Skin of body (tissue), 2 donors: ENCODE results near the gene DRC7. TPM values are rescaled to one million over a fixed set of nuclear protein-coding genes. Genes with fewer than 3 reads are reported as not detected.

Source experiments
- DNase-seq: peaks from one replicate; lab custom pipeline; 2025; lab: John Stamatoyannopoulos, UW
- total RNA-seq: library from RNA; depleted of rRNA; stranded (reverse); fragments of >200 nt; gene quantifications from one replicate; pipeline ENCODE4 v1.2.3, GENCODE V29; 2014

The DRC7 gene
- total RNA-seq, 1 donor from 2014 or later = not detected

DNA sequence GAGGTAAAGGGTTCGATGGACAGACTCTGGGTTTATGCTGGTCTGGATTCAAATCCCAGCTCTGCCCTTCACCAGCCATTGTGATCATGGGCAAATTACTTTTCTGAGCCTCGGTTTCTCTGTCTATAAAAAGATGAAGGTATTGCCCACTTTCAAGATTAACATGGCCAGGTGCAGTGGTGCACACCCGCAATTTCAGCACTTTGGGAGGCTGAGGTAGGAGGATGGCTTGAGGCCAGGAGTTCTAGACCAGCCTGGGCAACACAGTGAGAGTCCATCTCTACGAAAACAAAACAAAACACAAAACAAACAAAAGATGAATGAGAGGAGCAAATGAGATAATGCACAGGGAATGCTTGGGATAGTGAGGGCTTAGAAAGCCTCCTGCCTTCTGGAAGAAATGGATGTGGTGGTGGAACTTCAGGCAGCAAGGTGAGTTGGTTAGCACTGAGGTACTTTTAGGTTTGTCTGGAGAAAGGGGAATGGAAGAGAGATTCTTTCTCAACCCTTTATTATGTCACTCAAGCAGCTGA is 18.0 kb upstream of the DRC7 start:
- DNase-seq = no peak

DNA sequence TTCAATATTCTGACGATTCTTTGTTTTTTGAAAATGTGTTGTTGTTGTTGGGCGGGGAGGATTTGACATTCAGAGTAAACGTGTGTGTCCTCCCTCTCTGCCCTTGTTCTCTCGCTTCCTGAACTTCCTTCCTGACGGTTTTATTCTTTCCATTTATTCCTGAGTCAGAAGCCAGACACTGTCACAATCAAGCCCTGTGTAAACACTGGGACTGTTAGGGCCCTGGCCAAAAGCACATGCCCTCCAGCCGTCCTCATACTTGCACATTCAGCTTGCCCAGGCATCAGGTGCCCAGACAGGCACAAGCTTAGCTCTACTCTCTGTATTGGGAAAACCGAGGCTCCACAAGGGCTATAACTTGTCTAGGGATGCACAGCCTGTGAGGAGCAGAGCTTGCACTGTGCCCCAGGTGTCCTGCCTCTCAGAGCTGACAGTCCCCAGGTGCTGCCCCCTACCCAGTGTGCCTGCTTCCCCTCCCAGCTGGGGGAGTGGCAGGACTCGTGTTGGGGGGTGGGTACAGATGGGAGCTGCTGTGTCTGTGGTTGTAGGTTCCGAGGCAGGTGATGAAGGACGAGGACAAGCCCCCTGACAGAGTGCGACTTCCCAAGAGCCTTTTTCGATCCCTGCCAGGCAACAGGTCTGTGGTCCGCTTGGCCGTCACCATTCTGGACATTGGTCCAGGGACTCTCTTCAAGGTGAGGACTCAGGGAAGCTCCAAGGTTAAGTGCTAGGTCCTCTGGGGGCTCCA is 16.8 kb upstream of the DRC7 start:
- DNase-seq = no peak

DNA sequence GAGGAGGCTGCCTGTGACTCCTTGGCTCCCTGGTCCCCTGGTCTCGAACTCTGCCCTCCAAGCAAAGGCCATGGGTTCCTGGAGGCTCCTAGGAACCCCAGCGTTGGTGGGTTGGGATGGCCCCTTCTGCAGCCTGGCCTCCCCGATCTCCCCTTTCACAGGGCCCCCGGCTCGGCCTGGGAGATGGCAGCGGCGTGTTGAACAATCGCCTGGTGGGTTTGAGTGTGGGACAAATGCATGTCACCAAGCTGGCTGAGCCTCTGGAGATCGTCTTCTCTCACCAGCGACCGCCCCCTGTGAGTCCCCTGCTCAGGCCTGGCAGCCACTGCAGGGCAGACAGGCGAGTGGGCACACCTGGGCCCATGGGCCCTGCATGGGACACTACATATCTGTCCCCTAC is 15.6 kb upstream of the DRC7 start:
- no peak for DNase-seq

DNA sequence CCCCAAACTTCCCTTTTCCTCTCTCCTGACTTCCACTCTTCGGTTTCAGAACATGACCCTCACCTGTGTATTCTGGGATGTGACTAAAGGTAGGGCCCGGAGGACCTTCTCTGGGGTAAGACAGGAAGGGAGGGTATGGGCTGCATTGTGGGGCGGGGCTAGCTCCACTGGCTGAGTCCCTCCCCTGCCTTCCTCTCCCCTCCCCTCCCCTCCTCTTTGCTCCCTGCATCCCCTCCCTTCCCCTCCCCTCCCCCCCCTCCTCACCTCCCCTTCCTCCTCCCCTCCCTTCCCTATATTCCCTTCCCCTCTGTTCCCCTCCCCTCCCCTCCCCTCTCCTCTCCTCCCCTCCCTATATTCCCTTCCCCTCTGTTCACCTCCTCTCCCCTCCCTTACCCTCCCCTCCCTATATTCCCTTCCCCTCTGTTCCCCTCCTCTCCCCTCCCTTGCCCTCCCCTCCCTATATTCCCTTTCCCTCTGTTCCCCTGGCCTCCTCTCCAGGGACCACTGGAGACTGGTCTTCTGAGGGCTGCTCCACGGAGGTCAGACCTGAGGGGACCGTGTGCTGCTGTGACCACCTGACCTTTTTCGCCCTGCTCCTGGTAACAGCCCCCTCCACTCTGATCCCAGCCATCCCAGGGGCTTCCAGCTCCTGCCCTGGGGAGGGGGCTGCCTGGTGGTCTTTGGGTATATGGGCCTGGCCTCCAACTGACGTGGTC is 14.7 kb upstream of the DRC7 start:
- no peak for DNase-seq

DNA sequence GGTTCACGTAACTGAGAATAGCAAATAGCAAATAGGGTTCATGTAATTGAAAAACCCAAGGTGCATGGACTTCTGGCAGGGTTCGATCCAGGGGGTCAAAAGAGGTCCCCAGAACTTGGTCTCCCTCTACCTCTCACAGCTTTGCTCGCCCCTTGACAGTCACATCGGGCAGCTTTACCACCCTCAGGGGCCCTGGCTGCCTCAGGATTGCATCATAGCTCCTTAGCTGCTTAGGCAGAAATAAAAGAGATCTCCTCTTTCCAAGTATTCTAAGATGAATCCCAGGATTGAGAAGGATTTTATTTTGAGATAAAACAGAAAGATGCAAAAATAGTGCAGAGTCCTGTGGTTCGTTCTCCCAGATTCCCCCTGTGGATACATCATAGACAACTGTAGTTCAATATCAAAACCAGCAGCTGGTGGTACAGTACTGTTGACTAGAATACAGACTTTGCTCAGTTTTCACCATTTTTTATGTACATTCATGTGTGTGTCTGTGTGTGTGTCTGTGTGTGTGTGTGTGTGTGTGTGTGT is 13.7 kb upstream of the DRC7 start:
- DNase-seq = no peak

DNA sequence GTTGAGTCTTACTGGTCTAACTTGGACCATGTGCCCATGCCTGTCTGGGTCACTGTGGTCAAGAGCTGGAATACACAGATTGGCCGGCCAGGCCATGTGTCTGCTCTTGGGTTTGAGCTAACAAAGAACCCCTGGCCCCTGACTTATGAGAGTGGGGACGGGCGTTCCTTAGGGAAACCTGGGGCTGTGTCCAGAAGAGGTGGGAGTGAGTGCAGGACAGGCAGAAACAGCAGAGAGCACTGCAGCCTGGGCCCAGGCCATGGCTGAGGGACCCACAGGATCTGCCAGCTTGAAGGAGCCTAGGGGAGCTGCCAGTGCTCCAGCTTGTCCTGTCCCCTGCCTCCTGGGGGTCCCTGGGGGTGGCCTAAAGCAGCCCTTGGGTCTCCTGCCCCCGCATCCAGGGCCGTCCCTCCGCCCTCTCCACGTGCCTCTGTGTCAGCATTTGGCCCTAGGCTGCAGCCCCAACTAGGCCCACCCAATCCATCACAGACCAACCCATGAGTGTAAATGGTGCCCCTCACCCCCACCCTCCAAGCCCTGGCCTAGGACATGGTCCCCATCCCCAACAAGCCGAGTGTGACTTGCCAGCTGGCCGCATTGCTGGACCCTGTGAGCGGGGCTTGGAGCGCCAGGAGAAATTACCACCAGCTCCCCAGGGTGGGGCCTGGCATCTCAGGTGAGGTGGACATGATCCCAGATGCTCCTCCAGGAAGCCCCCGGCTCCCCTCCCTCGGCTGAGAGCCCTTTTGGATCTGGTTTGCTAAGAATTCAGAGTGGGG is 12.5 kb upstream of the DRC7 start:
- DNase-seq = no peak

DNA sequence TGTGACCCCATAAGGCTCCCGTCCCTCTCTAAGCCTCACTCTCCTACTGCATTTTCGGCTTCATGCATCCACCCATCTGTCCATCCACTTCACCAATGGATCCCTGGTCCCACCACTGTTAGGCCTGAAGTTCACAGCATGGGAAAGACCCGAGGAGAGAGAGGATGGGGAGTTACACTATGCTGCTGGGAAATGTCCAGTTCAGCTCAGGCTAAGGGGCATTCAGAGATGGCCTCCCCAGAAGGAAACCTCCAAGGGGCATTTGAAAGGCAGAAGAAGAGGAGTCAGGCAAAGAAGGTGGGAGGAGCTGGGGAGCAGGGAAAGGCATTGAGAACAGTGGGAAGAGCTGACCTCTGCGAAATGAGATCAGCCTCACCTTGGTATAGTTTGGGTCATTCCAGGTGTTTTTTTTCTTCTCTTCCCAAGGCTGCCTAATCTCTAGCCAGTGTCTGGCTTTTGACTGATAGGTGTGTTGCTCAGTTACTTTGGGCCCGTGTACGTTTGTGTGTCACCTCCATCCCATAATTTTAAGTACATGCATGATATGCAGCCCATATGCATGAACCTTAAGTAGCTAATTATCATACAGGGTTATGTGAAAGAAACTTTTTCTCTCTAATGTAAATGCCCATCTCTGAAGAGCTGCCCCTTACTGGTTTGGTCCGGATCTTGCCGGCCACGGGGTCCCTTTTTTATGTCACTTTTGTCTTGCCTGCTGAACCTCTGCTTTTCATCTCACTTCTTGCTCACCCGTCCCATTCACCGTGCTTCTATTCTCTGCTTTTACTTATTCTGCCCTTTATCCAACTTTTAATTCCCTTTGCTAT is 11.6 kb upstream of the DRC7 start:
- DNase-seq = no peak

DNA sequence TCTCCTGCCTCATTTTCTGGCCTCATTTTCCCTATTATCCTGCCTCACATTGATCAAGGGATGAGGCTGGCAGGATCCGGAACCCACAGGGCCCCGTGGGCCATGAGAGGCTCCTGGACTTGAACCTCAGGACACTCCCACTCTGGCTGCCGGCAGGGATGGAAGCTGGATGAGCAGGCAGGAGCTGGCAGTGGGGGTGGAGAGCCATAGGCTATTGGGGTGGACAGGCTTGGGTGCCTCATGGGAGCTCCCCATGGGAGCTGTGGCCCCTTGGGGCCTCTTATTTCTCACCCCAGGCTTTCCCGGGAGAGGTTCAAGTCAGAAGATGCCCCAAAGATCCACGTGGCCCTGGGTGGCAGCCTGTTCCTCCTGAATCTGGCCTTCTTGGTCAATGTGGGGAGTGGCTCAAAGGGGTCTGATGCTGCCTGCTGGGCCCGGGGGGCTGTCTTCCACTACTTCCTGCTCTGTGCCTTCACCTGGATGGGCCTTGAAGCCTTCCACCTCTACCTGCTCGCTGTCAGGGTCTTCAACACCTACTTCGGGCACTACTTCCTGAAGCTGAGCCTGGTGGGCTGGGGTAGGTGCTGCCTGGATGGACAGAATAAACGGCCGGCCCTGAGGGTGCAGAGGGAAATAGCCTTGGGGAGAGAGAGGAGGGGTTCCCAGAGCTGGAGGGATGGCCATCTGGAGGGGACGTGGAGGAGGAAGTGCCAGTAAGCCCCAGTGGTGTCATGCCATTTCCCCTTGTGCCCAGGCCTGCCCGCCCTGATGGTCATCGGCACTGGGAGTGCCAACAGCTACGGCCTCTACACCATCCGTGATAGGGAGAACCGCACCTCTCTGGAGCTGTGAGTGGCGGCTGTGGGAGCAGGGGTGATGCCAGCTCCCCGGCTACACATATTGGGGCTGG is 10.7 kb upstream of the DRC7 start:
- DNase-seq = no peak

DNA sequence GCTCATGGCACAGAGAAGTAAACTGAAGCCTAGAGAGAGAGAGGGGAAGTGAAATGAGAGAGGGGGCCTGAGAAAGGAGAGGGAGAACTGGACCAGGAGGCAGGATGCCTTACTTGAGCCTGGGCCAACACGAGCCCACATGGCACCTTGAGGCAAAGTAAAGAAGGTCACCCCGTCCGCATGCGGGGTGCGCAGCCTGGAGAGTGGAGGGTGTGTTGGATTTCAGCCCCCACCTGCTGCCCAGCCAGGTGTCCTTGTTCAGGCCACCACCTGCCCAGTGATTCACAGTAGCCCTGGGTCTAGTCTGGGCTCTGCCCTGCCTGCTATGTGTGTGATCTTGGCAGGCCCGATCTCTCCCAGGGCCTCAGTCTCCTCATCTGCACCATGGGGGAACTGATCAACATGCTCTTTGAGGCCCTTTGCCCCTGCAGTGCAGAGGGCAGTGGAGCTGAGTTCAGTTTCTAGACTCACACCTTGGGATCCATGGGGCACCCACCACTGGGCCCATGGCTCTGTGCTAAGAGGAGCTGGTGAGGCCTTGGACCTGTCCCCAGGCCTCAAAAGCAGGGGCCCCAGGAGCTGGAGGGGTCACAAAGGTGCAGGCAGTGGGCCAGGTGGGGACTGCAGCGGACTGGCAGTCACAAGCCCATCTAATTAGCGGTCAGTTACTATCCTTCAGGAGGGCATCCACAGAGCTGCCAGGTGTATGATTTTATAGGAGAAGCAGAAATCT is 9.8 kb upstream of the DRC7 start:
- no peak for DNase-seq

DNA sequence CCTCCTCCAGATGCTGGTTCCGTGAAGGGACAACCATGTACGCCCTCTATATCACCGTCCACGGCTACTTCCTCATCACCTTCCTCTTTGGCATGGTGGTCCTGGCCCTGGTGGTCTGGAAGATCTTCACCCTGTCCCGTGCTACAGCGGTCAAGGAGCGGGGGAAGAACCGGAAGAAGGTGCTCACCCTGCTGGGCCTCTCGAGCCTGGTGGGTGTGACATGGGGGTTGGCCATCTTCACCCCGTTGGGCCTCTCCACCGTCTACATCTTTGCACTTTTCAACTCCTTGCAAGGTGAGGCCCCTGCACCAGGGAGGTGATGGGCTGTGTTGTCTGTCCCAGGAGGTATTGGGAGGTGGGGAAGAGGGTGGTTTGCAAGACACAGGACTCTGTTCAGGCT is 9.0 kb upstream of the DRC7 start:
- DNase-seq = no peak

DNA sequence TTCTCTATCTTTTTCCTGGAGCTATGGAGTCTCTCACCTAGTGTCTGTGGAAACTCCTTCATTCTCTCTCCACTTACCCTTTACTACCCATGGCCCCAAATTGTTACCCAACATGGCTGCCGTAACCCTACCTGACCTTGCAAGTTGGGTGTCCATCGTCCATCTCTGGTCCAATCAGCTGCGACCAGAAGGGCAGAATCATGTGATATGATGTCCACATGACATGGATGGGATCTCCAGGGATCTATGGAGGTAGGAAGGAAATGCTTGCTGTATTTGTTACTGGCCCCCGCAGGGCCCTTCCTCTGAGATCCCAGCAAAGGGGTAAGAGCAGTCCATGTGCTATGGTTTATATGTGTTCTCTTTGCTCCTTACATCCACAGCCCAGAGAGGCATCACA is 8.0 kb upstream of the DRC7 start:
- no peak for DNase-seq

DNA sequence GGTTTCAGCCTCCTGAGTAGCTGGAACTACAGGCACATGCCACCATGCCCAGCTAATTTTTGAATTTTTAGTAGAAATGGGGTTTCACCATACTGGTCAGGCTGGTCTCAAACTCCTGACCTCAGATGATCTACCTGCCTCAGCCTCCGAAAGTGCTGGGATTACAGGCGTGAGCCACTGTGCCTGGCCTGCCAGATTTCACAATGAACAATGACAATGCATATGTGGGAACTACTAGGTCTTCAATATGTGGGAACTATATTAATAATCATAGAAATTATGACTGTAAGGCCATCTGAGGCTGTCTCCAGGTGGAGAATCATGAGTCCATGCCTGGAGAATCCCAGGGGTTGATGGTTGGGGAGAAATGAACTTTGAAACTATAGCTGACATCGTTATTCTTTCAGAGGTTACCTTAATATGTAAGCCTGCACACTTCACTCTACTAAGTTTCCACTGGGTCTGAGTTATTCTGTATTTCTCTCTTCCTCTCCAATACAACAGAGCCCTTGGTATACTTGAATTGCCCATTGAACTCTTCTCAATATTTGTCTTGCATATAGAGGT is 7.2 kb upstream of the DRC7 start:
- no peak for DNase-seq

DNA sequence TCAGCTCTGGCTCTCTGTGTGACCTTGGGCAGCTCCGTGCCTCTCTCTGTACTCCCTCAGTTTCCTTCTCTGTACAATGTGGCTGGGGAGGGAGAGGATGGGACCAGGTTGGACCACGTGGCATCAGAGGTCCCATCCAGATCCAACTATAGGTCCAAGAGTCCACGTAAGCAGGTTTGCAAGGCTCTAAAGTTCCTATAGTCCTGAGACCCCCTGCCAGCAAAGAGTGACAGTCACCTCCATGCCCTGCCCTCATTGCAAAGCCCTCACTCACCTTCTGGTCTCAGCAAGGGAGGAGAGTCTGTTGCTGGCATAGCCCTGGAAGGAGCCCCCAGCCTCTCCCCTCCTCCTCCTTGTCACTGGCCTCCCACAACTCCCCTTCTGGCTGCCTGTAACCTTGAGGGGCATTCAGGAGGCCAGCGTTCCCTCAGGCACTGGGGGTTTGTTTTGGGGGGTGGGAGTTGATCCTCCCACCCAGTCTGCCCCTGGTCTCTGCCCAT is 6.1 kb upstream of the DRC7 start:
- no peak for DNase-seq

DNA sequence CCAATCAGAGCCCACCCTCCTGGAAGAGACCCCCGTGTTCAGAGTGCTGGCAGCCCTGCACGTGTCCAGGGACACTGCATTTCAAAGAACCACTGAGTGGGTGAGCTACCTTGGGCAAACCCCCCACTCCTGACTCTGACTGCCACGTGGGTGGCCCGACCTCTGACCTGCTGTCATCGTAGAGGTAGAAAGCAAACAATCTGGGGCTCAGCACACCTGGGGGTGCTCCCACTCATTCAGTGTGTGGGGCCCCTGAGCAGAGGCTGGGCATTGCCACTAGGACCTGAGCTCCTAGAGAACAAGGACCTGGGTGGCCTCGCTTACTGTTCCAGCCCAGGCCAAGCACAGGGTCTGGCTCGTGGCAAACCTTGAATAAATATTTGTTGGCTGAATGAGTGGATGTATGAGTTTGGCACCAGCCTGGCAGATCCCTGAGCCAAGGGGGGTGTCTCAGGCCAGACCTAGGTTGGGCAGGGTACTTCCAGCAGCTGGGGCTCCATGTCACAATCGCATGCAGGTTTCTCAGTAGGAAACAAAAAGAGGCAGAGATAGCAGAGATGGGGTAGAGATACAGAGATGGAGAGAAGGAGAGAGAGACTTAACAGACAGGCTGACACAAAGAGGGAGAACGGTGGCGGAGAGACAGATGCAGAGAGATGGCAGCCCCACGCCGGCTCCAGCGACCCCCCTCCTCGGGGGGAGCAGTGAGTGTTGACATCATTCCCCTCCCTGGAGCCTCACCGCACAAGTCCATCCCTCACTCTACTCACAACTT is 5.4 kb upstream of the DRC7 start:
- no peak for DNase-seq

DNA sequence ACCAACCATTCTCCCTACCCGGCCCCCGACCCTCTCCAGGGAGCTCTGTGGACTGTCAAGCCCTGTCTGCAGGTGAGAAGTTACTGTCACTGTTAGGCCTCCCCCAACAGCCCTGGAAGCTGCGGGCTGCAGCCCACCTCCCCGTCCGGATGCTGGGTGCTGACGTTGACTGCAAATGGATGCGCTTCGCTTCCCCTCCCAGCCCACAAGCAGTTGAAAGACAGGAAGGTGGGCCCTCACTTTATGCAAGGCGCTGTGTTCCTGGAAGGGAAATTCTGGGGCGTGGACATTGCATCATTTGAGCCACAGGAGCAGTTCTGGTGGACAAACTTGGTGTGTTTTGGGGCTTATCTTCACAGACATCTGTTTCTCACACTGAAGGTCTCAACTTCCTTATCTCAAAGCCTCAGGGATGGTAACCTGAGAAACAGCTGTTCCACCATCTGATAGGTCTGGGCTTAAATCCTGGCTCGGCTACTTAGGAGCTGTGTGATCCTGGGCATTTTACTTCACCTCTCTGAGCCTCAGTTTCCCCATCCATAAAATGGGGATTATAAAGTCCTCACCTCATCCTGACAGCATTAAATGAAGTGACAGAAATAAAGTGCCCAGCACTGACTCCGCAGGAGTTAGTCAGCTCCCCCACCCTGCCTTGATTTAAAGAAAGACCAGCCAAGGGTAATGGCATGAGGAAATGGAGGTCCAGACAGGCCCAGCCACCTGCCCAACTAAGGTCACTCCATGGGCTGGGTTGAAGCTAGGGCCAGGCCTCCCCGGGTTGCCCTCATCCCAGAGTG is 4.6 kb upstream of the DRC7 start:
- no peak for DNase-seq

DNA sequence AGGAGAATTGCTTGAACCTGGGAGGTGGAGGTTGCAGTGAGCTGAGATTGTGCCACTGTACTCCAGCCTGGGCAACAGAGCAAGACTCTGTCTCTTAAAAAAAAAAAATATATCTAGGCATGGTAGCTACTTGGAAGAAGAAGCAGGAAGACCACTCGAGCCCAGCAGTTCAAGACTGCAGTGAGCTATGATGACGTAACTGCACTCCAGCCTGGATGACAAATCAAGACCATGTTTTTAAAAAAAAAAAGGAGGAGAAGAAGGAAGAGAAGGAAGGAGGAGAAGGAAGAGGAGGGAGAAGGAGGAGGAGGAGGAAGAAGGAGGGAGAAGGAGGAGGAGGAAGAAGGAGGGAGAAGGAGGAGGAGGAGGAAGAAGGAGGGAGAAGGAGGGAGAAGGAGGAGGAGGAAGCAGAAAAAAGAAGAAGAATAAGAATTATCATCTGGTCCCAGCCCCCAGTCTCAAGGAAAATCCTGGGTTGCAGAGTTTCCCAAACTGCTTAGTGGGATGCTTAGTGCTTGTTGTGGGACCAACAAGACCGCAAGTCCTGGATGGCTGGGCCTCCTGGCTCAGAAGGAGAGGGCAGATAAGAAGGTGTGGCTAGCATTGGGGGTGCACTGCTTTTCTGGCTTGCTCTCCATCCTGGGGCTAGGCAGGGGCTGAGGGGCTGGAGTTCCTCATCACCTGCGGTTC is 3.7 kb upstream of the DRC7 start:
- no peak for DNase-seq
